HEK293 (cell line): ENCODE data around the gene RASGRP3.

Source experiments
- KLF10 ChIP-seq: fragments of 450-650 bp; IDR thresholded peaks from 2 replicates; pipeline ENCODE4 v1.5.1; 2018; ENCODE audit warnings: missing biosample characterization, mild to moderate bottlenecking, missing genetic modification characterization
- MEIS1 ChIP-seq: sonication (generic); formaldehyde crosslinking; IDR thresholded peaks from 2 replicates; pipeline ENCODE4 v1.8.1; 2022; ENCODE audit warnings: missing genetic modification reagents, mild to moderate bottlenecking, borderline replicate concordance
- SALL2 ChIP-seq: fragments of 450-650 bp; formaldehyde crosslinking; IDR thresholded peaks from 2 replicates; pipeline ENCODE4 v1.5.0; 2017; ENCODE audit warnings: missing biosample characterization, mild to moderate bottlenecking, missing genetic modification characterization, borderline replicate concordance
- WT1 ChIP-seq: fragments of 450-650 bp; formaldehyde crosslinking; IDR thresholded peaks from 2 replicates; pipeline ENCODE4 v1.5.1; 2016; ENCODE audit warnings: missing biosample characterization, missing genetic modification characterization
- ZBTB1 ChIP-seq: fragments of 450-650 bp; formaldehyde crosslinking; IDR thresholded peaks from 2 replicates; pipeline ENCODE4 v1.5.1; 2016; ENCODE audit warnings: missing biosample characterization, missing genetic modification characterization
- ZBTB17 ChIP-seq: fragments of 450-650 bp; formaldehyde crosslinking; IDR thresholded peaks from 2 replicates; pipeline ENCODE4 v1.5.1; 2016; ENCODE audit warnings: missing biosample characterization, missing genetic modification characterization
- ZBTB48 ChIP-seq: fragments of 450-650 bp; formaldehyde crosslinking; IDR thresholded peaks from 2 replicates; pipeline ENCODE4 v1.5.1; 2016; ENCODE audit warnings: missing biosample characterization, missing genetic modification characterization
- ZFP69B ChIP-seq: fragments of 450-650 bp; formaldehyde crosslinking; IDR thresholded peaks from 2 replicates; pipeline ENCODE4 v1.5.1; 2016; ENCODE audit warnings: missing biosample characterization, missing genetic modification characterization
- ZNF10 ChIP-seq: fragments of 450-650 bp; formaldehyde crosslinking; IDR thresholded peaks from 2 replicates; pipeline ENCODE4 v1.5.1; 2017; ENCODE audit warnings: missing biosample characterization, missing genetic modification characterization
- ZNF423 ChIP-seq: fragments of 450-650 bp; formaldehyde crosslinking; IDR thresholded peaks from 2 replicates; pipeline ENCODE4 v1.5.1; 2016; ENCODE audit warnings: missing biosample characterization, missing genetic modification characterization
- ZNF514 ChIP-seq: fragments of 450-650 bp; formaldehyde crosslinking; IDR thresholded peaks from 2 replicates; pipeline ENCODE4 v1.5.1; 2016; ENCODE audit warnings: missing biosample characterization, missing genetic modification characterization
- ZNF544 ChIP-seq: fragments of 450-650 bp; formaldehyde crosslinking; IDR thresholded peaks from 2 replicates; pipeline ENCODE4 v1.5.0; 2017; ENCODE audit warnings: missing biosample characterization, missing genetic modification characterization
- ZNF549 ChIP-seq: fragments of 450-650 bp; IDR thresholded peaks from 2 replicates; pipeline ENCODE4 v1.5.1; 2018; ENCODE audit warnings: missing biosample characterization, missing genetic modification characterization, mild to moderate bottlenecking, inconsistent platforms, moderate library complexity
- ZNF571 ChIP-seq: fragments of 450-650 bp; formaldehyde crosslinking; IDR thresholded peaks from 2 replicates; pipeline ENCODE4 v1.5.0; 2017; ENCODE audit warnings: missing biosample characterization, missing genetic modification characterization
- ZNF658 ChIP-seq: fragments of 450-650 bp; formaldehyde crosslinking; IDR thresholded peaks from 2 replicates; pipeline ENCODE4; 2016; ENCODE audit warnings: missing biosample characterization, missing genetic modification characterization
- ZNF660 ChIP-seq: fragments of 450-650 bp; IDR thresholded peaks from 2 replicates; pipeline ENCODE4 v1.5.1; 2018; ENCODE audit warnings: missing biosample characterization, mild to moderate bottlenecking, missing genetic modification characterization
- ZXDB ChIP-seq: fragments of 450-650 bp; formaldehyde crosslinking; IDR thresholded peaks from 2 replicates; pipeline ENCODE4 v1.5.1; 2016; ENCODE audit warnings: missing biosample characterization, missing genetic modification characterization
- TF ChIP-seq, protein P1 (sequence below): fragments of 450-650 bp; IDR thresholded peaks from 2 replicates; pipeline ENCODE4 v1.5.1; 2018; ENCODE audit warnings: missing biosample characterization, mild to moderate bottlenecking, missing genetic modification characterization
- TF ChIP-seq, protein P2 (sequence below): fragments of 450-650 bp; formaldehyde crosslinking; IDR thresholded peaks from 2 replicates; pipeline ENCODE4 v1.5.1; 2016; ENCODE audit warnings: missing biosample characterization, missing genetic modification characterization
- TF ChIP-seq, protein P3 (sequence below): fragments of 450-650 bp; formaldehyde crosslinking; IDR thresholded peaks from 2 replicates; pipeline ENCODE4 v1.5.1; 2017; ENCODE audit warnings: missing biosample characterization, missing genetic modification characterization
- TF ChIP-seq, protein P4 (sequence below): fragments of 450-650 bp; formaldehyde crosslinking; IDR thresholded peaks from 2 replicates; pipeline ENCODE4 v1.5.1; 2016; ENCODE audit warnings: missing biosample characterization, missing genetic modification characterization
- TF ChIP-seq, protein P5 (sequence below): fragments of 450-650 bp; formaldehyde crosslinking; IDR thresholded peaks from 2 replicates; pipeline ENCODE4 v1.5.1; 2017; ENCODE audit warnings: missing biosample characterization, missing genetic modification characterization
- TF ChIP-seq, protein P6 (sequence below): fragments of 450-650 bp; formaldehyde crosslinking; IDR thresholded peaks from 2 replicates; pipeline ENCODE4 v1.5.1; 2016; ENCODE audit warnings: missing biosample characterization, missing genetic modification characterization
- TF ChIP-seq, protein P7 (sequence below): fragments of 450-650 bp; formaldehyde crosslinking; IDR thresholded peaks from 2 replicates; pipeline ENCODE4 v1.5.1; 2016; ENCODE audit warnings: missing biosample characterization, missing genetic modification characterization
- TF ChIP-seq, protein P8 (sequence below): fragments of 450-650 bp; formaldehyde crosslinking; IDR thresholded peaks from 2 replicates; pipeline ENCODE4 v1.5.0; 2017; ENCODE audit warnings: missing biosample characterization, missing genetic modification characterization, borderline replicate concordance

Gene RASGRP3

DNA sequence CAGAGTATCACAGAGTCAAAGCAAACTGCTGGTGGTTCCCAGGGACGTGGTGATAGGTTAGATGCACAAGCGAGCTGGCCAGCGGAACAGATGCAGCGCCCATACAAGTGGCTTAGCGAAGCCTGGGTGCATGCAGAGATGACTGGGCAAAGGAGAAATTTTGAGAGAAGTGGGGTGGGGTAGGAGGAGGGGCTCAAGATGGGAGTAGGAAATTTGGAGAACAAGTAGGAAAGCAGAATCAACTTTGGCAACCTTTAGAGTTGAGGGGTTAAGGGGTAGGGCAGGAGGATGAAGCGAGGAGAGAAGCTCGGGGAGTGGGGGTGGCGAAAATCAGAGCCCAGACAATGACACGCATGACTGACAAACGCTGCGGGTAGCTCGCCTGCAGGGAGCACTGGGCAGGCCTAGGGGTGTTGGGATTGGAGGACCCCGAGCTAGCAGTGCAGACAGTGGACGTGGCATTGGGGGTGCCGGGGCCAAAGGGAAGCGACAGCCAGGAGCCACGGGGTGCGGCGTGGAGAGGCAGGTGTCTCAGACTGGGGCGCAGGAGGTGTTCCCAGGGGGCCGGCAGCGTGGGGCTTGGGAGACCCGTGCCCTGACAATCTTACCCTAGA, 122.2 kb downstream of the RASGRP3 start (continued):
- TF ChIP-seq, protein P1, sequence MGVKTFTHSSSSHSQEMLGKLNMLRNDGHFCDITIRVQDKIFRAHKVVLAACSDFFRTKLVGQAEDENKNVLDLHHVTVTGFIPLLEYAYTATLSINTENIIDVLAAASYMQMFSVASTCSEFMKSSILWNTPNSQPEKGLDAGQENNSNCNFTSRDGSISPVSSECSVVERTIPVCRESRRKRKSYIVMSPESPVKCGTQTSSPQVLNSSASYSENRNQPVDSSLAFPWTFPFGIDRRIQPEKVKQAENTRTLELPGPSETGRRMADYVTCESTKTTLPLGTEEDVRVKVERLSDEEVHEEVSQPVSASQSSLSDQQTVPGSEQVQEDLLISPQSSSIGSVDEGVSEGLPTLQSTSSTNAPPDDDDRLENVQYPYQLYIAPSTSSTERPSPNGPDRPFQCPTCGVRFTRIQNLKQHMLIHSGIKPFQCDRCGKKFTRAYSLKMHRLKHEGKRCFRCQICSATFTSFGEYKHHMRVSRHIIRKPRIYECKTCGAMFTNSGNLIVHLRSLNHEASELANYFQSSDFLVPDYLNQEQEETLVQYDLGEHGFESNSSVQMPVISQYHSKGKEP (tag by site-specific recombination) = no peak
- no peak for TF ChIP-seq ZNF514 (tag by site-specific recombination)
- TF ChIP-seq ZFP69B (tag by site-specific recombination) = 0 out of 2 replicates have a peak, but pooled peaks have one; percentile 22
- no peak for TF ChIP-seq ZXDB (tag by site-specific recombination)
- no peak for TF ChIP-seq ZNF660
- TF ChIP-seq SALL2 (tag by site-specific recombination) = no peak
- TF ChIP-seq, protein P2, sequence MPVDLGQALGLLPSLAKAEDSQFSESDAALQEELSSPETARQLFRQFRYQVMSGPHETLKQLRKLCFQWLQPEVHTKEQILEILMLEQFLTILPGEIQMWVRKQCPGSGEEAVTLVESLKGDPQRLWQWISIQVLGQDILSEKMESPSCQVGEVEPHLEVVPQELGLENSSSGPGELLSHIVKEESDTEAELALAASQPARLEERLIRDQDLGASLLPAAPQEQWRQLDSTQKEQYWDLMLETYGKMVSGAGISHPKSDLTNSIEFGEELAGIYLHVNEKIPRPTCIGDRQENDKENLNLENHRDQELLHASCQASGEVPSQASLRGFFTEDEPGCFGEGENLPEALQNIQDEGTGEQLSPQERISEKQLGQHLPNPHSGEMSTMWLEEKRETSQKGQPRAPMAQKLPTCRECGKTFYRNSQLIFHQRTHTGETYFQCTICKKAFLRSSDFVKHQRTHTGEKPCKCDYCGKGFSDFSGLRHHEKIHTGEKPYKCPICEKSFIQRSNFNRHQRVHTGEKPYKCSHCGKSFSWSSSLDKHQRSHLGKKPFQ = no peak
- no peak for TF ChIP-seq ZNF549 (tag by site-specific recombination)
- no peak for TF ChIP-seq KLF10
- TF ChIP-seq, protein P3, sequence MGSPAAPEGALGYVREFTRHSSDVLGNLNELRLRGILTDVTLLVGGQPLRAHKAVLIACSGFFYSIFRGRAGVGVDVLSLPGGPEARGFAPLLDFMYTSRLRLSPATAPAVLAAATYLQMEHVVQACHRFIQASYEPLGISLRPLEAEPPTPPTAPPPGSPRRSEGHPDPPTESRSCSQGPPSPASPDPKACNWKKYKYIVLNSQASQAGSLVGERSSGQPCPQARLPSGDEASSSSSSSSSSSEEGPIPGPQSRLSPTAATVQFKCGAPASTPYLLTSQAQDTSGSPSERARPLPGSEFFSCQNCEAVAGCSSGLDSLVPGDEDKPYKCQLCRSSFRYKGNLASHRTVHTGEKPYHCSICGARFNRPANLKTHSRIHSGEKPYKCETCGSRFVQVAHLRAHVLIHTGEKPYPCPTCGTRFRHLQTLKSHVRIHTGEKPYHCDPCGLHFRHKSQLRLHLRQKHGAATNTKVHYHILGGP (tag by site-specific recombination) = no peak
- TF ChIP-seq ZNF544 (tag by site-specific recombination) = no peak
- 0 out of 2 replicates have a peak, but pooled peaks have one; percentile 28 for TF ChIP-seq WT1 (tag by site-specific recombination)
- no peak for TF ChIP-seq ZNF658
- TF ChIP-seq, protein P4, sequence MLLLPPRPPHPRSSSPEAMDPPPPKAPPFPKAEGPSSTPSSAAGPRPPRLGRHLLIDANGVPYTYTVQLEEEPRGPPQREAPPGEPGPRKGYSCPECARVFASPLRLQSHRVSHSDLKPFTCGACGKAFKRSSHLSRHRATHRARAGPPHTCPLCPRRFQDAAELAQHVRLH = no peak
- TF ChIP-seq, protein P5, sequence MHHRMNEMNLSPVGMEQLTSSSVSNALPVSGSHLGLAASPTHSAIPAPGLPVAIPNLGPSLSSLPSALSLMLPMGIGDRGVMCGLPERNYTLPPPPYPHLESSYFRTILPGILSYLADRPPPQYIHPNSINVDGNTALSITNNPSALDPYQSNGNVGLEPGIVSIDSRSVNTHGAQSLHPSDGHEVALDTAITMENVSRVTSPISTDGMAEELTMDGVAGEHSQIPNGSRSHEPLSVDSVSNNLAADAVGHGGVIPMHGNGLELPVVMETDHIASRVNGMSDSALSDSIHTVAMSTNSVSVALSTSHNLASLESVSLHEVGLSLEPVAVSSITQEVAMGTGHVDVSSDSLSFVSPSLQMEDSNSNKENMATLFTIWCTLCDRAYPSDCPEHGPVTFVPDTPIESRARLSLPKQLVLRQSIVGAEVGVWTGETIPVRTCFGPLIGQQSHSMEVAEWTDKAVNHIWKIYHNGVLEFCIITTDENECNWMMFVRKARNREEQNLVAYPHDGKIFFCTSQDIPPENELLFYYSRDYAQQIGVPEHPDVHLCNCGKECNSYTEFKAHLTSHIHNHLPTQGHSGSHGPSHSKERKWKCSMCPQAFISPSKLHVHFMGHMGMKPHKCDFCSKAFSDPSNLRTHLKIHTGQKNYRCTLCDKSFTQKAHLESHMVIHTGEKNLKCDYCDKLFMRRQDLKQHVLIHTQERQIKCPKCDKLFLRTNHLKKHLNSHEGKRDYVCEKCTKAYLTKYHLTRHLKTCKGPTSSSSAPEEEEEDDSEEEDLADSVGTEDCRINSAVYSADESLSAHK (tag by site-specific recombination) = no peak
- no peak for TF ChIP-seq ZNF10 (tag by site-specific recombination)
- peak; percentile 67; the same call in 1 of the 2 replicates for TF ChIP-seq ZBTB48 (tag by site-specific recombination)
- TF ChIP-seq, protein P6, sequence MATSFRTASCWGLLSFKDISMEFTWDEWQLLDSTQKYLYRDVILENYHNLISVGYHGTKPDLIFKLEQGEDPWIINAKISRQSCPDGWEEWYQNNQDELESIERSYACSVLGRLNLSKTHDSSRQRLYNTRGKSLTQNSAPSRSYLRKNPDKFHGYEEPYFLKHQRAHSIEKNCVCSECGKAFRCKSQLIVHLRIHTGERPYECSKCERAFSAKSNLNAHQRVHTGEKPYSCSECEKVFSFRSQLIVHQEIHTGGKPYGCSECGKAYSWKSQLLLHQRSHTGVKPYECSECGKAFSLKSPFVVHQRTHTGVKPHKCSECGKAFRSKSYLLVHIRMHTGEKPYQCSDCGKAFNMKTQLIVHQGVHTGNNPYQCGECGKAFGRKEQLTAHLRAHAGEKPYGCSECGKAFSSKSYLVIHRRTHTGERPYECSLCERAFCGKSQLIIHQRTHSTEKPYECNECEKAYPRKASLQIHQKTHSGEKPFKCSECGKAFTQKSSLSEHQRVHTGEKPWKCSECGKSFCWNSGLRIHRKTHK (tag by site-specific recombination) = no peak
- TF ChIP-seq ZNF571 (tag by site-specific recombination) = no peak
- TF ChIP-seq, protein P7, sequence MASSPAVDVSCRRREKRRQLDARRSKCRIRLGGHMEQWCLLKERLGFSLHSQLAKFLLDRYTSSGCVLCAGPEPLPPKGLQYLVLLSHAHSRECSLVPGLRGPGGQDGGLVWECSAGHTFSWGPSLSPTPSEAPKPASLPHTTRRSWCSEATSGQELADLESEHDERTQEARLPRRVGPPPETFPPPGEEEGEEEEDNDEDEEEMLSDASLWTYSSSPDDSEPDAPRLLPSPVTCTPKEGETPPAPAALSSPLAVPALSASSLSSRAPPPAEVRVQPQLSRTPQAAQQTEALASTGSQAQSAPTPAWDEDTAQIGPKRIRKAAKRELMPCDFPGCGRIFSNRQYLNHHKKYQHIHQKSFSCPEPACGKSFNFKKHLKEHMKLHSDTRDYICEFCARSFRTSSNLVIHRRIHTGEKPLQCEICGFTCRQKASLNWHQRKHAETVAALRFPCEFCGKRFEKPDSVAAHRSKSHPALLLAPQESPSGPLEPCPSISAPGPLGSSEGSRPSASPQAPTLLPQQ = no peak
- no peak for TF ChIP-seq ZBTB1 (tag by site-specific recombination)
- TF ChIP-seq, protein P8, sequence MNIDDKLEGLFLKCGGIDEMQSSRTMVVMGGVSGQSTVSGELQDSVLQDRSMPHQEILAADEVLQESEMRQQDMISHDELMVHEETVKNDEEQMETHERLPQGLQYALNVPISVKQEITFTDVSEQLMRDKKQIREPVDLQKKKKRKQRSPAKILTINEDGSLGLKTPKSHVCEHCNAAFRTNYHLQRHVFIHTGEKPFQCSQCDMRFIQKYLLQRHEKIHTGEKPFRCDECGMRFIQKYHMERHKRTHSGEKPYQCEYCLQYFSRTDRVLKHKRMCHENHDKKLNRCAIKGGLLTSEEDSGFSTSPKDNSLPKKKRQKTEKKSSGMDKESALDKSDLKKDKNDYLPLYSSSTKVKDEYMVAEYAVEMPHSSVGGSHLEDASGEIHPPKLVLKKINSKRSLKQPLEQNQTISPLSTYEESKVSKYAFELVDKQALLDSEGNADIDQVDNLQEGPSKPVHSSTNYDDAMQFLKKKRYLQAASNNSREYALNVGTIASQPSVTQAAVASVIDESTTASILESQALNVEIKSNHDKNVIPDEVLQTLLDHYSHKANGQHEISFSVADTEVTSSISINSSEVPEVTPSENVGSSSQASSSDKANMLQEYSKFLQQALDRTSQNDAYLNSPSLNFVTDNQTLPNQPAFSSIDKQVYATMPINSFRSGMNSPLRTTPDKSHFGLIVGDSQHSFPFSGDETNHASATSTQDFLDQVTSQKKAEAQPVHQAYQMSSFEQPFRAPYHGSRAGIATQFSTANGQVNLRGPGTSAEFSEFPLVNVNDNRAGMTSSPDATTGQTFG (tag by site-specific recombination) = no peak
- peak; percentile 84 for TF ChIP-seq ZBTB17 (tag by site-specific recombination)
- TF ChIP-seq MEIS1 (CRISPR knock-in tag) = no peak
- peak; percentile 68; the same call in 1 of the 2 replicates for TF ChIP-seq ZNF423 (tag by site-specific recombination)
